Retina (tissue), 1 donor: ENCODE results near the gene MPRIP.
A peak's percentile ranks its signal among the peaks of the same experiment; 100 is the strongest.
"Not testable (repeated sequence)": the region's sequence is repeated elsewhere in the genome, so short reads cannot be mapped to it uniquely, and the experiment has no call there.

Source experiments
- DNase-seq: peaks from one replicate; pipeline ENCODE4 v3.0.0-alpha.2; 2016

MPRIP gene

DNA sequence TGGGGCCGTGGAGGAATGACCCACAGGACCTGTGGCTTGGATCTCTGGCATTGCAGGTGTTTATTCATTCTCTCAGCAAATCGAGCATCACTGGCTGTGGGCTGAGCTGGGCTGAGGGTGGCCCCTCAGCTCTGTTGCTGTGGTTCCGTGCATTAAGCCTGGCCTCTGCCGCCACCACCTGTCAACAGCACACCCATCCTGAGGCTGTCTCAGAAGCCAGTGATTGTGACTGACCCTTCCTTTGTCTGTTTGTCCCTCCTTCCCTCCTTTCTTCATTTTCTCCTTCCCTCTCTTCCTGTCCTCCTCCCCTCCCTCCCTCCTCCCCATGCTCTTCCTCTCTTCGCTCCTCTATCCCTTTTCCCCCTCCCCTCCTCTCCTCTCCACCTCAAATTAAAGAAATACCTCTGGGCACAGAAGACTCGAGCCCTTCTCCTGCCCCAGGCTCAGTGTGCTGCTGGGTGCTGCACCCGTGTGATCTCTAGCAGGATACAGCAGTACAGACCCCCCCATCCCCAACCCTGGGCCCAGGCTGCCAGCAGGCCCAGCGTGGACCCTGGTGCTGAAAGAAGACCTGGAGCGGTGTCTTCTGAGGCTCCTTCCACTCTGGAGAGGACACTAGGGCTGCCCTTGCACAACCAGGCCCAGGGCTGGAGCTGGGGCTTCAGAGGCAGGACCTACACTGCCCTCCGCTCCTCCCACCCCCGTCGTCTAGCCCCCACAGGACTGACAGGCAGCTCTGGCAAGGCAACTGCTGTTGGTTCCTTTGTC, 88.0 kb downstream of the MPRIP start:
- DNase-seq, result no peak

DNA sequence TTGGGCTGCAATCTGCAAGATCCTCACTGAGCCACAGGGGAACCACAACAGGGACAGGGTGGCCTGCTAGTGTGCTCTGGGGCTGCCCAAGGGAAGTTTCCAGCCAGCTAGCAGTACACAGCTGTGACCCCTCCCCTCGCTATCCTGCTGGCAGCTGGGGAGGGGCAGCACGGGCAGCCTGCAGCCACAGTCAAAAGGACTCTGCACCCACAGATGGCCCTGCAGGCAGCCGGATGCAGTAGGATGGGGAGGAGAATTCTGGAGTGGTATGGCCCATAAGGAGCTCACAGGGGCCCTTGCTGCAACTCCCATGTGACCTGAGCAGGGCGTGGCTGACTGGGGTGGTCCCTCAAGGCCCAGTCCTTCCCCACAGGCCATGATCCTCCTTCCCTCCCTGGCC, 89.6 kb downstream of the MPRIP start:
- no peak for DNase-seq

DNA sequence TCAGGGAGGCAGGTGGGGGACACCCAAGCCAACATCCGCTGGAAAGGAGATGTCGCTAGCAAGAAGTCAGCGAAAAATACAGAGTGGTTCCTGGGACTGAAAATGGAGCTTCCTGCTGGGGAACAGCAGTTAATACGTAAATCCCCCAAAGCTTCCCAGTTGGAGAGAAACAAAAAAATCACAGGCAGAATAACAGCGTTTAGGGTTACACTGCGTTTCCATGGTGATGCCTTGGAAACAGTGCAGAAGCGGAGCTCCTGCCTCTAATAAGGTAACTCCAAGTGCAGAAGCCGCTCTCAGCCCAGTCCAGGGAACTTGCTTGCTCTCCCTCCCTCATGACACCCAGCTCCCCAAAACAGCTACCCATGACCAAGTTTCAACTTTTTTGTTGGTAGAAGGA, 90.5 kb downstream of the MPRIP start:
- no peak for DNase-seq

DNA sequence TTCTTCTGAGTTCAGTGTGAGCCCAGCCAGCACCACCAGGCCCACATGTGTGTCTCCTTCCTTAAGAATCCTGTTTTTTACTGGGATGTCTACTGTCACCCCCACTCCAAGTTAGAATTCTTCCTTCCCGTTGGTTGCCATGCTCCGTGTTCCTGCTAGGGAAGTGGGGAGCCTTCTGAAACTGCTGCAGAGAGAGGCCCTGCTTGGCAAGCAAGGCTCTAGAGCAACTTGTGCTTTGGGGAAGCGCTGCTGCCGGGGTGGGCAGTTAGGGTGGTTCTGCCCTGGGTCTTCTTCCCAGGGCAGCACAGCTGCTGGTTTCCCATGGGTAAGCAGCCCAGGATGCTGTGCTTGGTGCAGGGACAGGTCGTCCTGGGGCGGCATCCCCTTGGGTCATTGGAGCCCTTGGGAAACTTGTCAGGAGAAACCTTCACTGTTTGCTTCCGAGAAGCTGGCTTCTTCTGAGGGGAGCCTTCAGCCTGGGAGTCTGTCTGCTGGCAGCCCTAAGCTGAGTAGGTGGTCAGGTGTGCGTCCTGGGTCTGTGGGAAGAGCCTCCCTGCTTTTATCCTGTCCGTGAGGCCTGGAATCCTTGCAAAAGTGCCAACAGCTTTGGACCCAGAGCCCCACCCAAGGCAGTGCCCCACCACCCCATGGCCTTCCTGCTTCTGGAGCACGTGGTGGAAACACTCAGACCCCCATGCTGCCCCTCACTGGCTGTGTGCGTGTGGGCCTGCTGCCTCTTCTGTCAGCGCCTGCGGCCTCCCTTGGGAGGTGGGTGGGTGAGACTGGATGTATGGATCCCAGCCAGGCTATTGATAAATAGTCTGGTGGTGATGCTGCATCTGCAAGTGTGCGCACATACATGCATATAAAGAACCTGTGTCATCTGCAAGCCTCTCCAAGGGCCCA, 92.0 kb downstream of the MPRIP start:
- DNase-seq, result no peak

DNA sequence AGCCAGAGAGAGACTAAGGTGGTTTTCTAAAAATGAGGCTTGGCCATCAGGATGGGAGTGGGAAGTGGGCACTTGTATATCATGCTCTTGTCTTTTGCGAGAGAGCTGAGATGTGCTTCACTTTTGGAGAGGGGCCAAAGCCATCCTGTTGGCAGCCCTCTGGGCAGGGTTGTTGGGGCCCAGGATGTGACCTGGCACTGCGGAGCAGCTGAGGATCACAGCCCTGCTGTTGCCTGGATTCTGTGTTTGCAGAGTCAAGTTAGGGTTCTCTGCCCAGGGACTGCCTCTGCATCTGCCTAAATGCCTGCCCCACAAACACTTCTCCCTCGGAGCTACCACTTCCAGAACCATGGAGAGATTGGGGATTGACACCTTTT, 92.7 kb downstream of the MPRIP start:
- no peak for DNase-seq

DNA sequence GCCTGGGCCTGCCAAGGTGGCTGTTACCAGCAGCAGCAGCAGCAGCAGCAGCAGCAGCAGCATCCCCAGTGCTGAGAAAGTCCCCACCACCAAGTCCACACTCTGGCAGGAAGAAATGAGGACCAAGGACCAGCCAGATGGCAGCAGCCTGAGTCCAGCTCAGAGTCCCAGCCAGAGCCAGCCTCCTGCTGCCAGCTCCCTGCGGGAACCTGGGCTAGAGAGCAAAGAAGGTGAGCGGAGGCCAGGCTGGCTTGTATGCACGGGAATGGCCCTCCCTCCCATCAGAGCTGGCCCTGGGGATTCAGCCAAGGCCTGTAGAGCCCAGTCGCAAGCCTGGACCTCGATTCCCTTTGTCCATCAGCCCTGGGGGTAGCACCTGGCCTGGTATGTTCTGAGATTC, 94.0 kb downstream of the MPRIP start:
- not testable (repeated sequence) for DNase-seq

DNA sequence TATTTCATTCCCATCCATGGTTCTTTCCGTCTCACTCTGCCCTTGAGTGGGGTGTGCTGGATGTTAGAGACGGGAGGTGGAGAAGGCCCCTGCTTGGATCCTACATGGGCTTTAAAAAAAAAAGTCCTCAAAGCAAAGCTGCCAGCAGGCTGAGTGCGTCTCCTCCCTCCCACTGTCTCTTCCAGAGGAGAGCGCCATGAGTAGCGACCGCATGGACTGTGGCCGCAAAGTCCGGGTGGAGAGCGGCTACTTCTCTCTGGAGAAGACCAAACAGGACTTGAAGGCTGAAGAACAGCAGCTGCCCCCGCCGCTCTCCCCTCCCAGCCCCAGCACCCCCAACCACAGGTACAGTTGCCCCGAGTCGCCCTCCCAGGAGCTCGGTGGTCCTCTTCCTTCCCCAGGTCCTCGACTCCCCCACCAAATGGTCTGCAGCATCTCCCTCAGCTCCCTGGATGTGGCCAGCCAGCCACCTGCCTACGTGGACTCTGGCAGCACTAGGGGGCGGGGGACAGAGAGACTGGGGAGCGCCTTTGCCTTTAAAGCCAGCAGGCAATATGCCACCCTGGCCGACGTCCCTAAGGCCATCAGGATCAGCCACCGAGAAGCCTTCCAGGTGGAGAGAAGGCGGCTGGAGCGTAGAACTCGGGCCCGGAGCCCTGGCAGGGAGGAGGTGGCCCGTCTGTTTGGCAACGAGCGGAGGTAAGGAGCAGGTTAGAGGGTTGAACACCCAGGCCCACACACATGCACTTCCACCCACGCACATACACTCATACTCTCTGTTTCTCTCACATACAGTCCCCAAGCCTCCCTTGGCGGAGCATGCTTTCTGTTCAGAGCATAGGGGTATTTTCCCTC, 95.7 kb downstream of the MPRIP start:
- no peak for DNase-seq

DNA sequence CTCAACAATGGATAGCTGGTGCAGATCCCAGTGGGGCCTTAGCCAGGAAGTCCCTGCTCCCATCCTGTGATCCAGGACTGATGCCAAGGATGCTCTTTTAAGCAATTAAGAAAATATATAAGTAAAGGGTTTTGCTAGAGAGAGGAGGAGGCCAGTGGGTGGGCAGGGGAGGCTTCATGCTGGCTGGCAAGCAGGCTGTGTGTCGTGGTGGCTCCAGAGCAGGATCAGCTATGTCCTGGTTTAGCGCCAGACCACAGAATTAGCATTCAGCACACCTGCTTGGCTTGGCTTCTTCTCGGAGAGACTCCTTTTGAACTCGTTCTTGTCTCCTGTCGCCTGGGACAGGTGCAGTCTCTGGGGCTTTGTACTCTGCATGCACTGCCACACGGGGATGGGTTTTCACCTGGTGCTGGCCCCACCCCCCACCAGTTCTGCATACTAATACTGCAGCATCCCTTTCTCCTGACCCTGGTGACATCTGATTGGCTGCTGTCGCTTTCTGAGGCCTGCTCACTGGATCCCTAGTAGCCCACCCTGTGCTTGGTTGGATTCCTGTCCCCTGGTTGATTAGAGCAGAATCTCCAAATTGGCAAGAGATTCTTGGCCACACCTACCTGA, 97.8 kb downstream of the MPRIP start:
- DNase-seq, result no peak

DNA sequence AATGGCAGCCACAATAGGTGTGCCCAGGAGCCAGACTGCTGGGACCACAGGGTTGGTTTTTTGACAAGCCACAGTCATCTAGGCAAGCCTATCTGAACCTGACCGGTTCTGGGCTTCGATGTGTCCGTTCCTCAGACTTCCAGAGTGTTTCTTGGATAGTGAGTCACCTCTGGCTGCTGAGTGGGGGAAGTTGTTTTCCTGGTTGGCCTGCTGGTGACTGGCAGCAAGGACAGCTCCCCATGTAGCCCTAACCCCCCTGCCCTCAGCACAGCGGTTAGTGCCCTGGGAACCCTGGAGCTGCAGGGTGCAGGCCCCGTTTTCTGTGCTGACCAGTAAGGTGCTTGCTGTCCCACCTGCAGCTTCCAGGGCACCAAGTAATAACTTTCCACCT, 98.3 kb downstream of the MPRIP start:
- DNase-seq, result no peak

DNA sequence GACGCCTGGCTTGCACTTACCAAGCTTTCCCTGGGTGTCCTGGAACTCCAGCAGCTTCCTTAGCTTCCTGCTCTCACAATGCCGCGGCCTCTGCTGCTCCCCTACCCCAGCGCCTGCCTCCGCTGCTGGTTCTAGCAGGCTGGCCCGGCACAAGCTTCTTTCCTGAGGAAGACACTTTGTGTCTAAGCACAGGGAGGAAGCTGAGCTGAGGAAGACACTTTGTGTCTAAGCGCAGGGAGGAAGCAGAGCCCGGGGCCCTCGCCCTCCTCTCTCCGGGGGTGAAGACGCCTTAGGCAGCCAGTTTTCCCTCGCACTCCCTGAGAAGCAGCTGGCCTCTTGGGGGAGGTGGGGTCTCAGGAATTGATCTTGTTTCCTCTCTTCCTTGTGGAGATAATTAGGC, 99.0 kb downstream of the MPRIP start:
- no peak for DNase-seq

DNA sequence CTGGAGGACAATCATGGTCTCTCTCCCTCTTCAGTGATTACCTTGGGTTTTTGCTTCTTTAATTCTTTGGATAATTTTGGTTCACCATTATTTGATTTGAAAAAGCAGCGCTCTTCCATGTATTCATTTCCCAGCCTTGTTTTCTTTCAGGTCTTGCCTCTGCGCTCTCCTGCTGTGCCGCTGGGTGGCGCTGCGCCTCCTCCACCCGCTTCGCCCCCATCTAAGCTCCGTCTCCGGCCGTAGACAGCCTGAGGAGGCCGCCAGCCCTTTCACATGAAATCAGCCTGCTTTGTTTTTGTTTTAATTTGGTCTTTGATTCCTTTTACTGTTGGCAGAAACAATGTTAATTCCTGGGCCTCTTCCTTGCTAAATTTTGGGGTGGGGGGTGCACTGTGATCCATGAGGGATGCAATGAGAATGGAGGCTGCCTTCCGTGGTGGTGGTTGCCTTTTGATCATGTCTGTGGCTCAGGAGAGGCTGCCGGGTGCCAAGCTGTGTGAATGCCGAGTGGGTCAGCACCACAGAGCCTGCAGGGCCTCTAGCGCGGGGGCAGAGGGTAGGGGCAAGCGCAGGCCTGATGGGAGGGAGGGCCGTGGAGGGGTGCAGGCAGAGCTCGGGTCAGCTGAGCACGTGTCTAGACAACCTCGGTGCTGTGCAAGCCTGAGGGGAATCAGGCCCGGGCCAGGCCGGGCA, 99.7 kb downstream of the MPRIP start:
- DNase-seq, result peak; percentile 68

DNA sequence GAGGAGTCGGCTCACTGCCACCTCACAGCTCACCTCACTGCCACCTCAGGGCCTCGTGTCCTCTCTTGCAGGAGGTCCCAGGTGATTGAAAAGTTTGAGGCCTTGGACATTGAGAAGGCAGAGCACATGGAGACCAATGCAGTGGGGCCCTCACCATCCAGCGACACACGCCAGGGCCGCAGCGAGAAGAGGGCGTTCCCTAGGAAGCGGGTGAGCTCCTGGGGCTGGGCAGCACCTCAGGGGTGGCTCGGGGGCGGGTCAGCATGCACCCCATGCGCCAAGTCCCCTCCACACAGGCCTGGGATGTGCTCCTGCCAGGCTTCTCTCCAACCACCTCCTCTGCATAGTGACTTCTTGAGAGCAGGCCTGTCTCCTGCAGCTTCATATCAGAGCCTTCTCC, 100.3 kb downstream of the MPRIP start:
- no peak for DNase-seq

DNA sequence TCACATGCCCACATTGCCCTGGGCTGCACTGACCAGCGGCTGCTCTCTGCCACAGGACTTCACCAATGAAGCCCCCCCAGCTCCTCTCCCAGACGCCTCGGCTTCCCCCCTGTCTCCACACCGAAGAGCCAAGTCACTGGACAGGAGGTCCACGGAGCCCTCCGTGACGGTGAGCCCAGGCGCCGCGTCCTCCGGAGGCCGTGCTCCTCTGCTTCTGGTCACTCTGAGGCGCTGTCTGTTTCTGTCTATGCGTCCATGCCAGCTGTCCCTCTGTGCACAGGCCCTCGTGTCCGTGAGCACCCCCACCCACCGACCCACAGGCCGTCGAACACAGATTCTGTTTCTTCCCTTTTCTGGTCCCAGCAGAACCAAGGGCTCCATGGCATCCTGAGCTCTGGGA, 101.2 kb downstream of the MPRIP start:
- no peak for DNase-seq

DNA sequence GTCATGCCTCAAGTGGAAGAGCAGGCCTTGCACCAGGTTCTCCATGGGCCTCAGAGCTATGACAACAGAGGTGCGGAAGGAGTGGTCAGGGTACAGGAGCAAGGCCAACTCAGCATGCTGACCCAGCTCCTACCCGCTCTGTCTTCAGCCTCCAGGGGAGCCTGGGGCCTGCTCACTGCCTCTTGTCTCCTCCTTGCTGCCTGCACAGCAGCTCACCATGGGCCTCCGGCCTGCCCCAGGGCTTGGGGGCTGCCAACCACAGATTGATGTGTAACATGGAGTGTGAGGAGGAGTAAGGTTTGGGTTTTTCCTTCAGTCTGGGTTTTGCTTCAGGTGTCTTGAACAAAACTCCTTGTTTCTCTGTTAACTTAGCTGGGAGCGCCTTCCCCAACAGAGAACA, 101.8 kb downstream of the MPRIP start:
- DNase-seq, result no peak

DNA sequence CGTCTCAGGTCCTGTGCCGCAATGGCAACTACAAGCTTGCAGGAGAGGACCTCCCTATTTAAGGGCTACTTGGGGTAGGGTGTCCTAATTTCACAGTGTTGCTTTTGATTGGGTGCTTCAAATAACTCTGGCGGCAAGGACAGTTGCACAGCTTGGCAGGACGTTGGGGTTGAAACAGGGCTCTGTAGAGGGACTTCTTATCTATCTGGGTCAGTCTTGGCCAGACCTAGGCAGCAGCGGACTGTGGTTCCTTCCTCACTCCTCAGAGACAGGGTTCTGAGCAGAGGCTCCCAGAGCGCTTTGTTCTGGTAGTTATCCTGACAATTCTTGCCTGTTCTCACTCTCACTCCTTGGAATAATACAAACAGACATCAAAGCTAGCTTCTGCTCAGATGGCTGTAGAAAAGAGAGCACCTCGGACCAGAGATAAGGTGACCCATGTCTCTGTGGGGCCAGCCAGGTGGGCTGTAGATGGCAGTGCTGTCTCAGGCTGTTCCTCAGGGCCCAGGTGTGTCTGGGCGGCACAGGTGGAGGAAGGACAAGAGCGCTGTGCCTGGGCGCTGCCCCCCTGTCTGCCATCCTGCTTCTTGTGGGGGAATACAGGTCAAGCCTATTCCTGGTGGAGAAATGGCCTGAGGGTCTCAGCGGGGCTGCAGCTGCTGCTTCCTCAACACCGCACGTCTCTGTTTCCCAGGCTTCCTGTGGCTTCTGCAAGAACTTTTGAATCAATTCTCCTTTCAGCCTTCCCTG, 102.8 kb downstream of the MPRIP start:
- DNase-seq, result no peak

DNA sequence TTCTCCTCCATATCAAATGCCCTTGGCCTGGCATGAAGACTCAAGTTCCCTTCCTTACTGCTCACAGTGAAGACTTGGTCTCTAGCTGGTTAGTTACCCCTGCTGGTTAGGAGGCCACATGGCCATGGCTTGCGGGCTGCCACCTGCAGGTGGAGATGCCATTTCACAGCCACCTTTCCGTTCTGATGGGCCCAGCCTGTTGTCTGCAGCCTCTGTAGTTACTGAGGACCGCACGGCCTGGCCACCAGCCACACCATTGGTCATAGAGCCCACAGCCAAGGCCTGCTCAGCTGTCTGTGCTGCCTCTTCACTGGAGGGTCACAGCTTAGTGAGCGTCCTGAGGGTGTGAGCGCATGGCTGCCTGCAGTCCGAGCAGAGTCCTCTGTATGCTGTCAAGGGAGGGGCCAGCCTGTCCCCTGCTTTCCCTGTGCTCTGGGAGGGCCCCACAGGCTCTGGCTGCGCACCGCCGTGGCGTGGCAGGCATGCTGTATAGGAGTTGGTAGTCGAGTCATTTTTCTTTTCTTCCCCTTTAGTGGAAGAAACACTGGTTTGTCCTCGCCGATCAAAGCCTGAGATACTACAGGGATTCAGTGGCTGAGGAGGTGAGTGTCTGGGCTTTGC, 104.6 kb downstream of the MPRIP start:
- no peak for DNase-seq

DNA sequence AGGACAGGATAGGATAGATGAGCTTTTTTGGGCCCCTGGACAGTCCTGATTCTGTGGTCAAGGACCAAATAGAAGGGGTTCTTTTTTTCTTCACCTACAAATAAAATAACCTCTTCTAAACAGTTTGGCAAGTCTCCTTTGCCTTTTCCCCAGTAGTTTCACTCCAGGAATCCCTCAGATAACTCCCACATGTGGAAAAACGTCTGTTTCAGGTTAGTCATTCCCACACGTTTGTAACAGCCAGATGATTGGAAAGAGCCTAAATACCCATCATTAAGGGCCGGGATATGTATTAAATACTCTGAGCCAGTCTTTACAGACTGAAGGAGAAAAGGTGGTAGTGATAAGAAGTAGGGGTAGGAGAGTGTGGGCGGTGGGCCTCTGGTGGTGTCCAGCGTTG, 105.6 kb downstream of the MPRIP start:
- DNase-seq, result no peak

DNA sequence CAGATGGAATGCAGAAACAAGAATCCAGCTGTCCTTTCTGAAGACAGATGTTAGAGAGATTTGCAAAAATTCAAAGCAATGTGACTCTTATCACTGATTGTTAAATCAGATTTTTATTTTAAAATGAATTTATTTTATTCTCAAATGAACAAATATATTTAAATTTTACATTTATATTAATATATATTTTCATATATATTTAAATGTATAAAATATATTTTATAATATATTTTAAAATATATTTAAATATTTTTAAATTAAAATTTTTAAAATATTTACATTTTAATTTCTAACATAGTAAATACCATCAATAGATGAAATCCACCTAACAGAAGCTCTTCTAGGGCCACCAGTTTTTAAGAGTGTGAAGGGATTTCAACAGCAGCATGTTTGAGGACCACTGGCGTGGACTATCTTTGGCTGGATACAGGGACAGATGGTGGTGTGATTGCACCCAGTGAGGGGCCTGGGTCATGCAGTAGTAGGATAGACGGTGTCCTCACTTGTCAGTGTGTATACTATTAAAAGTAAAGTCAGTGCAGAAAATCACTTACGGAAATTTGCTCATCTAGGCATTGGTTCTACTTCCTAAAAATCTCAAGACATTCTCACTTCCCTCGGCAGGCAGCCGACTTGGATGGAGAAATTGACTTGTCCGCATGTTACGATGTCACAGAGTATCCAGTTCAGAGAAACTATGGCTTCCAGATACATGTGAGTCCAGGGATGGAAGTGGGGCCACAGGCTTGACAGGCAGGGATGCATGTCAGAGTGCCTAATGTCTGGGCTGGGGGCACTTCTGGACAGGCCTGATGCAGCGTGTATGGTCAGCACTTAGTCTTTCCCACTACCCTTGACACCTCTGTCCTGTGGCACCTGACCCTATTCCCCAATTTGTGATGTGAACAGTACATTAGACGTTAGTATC, 107.5 kb downstream of the MPRIP start:
- DNase-seq, result no peak

DNA sequence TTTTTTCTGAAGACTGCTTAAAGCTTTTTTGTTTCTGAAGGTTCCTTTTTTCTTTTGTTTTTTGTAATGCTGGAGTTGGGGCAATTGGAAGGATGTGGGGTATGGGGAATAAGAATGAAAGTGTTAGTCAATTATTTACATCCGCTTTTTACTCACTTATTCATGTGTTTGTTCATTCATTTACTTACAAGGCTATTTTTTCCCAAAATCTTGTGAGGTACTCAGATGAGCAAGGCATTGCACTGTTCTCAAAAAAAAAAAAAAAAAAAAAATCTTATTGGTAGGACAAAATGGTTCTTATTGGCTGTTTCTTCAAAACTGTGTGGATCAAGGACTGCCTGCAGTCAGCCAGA, 108.2 kb downstream of the MPRIP start:
- no peak for DNase-seq

DNA sequence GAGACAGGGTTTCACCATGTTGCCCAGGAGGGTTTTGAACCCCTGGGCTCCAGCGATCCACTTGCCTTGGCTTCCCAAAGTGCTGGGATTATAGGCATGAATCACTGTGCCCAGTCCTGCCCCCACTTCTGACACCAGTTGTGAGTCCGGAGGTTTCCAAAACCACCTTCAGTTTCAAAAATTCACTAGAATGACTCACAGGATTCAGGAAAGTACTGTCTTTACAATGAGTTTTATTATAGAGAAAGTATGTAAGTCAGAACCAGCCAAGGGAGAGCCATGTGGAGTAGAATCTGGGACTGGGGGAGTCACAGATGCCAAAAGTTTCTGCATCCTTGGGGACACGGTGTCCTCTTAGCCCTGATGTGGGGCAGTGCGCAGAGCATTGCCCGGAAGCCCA, 108.8 kb downstream of the MPRIP start:
- no peak for DNase-seq
